OCI-M2 (cell line): ENCODE data around the gene SNRNP40.
"Not testable (repeated sequence)": the region's sequence is repeated elsewhere in the genome, so short reads cannot be mapped to it uniquely, and the experiment has no call there.

Experiments
- DNase-seq: peaks from one replicate; lab custom pipeline; 2025; ENCODE audit not compliant: unreplicated experiment; lab: John Stamatoyannopoulos, UW

SNRNP40 gene

GRCh38 chr1:31287791-31288190 lies 8.8 kb downstream of the SNRNP40 start:
- DNase-seq = not testable (repeated sequence)

DNA sequence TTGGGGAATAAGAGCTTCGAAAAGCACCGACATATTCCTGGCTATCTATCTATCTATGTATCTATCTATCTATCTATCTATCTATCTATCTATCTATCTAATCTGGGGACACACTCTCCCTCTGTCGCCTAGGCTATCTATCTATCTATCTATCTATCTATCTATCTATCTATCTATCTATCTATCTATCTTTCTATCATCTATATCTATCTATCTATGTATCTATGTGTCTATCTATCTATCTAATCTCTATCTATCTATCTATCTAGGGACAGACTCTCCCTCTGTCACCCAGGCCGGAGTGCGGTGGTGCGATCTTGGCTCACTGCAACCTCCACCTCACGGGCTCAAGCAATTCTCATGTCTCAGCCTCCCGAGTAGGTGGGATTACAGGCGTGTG lies 14.2 kb downstream of the SNRNP40 start:
- not testable (repeated sequence) for DNase-seq

GRCh38 chr1:31273619-31274018 lies 23.0 kb downstream of the SNRNP40 start:
- DNase-seq = no peak

GRCh38 chr1:31272369-31272768 lies 24.2 kb downstream of the SNRNP40 start:
- DNase-seq = no peak

GRCh38 chr1:31266547-31266946 lies 30.0 kb downstream of the SNRNP40 start:
- DNase-seq = no peak

- no peak for DNase-seq
These were observed 31.7 kb downstream of the SNRNP40 start for GRCh38 chr1:31264790-31265386.

DNA sequence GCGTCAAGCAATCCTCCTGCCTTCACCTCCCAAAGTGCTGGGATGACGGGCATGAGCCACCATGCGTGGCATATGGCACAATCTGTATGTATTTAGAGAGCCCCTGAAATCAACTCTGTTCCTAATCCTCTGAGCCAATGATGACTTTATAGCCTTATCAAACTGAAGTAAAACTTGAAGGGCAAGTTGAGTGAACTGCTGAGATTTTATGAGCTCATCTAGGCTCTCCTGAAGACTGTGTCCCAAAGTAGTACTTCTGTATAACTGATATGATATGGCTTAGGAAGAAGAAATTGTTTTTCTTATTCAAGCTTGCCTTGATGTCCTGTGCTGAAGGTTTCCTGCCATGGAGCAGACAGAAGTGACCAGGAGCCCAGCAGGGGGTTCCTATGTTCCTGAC lies 33.2 kb downstream of the SNRNP40 start:
- no peak for DNase-seq

DNA sequence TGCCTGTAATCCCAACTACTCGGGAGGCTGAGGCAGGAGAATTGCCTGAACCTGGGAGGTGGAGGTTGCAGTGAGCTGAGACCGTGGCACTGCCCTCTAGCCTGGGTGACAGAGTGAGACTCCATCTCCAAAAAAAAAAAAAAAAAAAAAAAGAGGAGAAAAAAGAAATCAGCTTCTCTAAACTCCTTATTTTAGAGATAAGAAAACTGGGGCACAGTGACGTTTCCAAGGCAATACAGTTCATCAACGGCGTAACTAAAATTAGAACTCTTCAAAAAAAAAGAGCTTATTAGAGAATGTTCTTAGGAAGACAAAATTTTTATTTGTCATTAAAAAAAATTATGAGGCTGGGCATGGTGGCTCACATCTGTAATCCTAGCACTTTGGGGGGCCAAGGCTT lies 34.2 kb downstream of the SNRNP40 start:
- not testable (repeated sequence) for DNase-seq

DNA sequence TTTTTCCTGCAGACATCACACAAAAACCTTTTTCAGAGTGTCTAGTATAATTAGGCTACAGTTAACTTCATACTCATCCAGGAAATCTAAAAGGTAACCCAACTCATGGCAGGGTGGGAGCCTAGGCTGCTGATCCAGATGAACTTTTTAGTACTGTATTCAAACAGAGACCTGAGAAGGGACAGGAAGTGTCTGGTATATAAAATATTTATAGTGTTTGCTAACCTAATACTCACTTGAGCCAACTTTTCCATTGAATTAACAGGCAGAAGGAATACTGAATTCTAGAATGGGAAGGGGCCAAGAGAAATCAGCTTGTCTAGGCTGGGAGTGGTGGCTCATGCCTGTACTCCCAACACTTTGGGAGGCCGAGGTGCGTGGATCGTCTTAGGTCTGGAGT lies 34.7 kb downstream of the SNRNP40 start:
- DNase-seq = no peak

DNA sequence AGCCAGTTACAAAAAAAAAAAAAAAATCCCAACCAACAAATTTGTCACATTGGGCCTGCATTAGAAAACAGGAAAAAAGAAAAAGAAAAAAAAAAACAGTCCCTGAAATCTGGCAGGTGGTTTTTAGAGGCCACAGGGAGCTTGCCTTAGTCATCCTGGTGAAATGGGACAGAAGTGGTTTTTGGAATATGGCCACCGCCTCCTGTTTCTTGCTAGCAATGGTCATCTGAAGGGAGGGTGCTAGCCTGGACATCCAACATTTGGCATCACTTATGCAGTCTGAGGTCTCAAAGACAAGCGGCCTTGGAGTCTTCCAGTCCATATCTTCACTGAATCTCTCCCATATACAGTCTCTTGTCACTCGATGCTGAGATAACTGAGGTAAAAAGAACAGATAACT lies 36.8 kb downstream of the SNRNP40 start:
- no peak for DNase-seq

DNA sequence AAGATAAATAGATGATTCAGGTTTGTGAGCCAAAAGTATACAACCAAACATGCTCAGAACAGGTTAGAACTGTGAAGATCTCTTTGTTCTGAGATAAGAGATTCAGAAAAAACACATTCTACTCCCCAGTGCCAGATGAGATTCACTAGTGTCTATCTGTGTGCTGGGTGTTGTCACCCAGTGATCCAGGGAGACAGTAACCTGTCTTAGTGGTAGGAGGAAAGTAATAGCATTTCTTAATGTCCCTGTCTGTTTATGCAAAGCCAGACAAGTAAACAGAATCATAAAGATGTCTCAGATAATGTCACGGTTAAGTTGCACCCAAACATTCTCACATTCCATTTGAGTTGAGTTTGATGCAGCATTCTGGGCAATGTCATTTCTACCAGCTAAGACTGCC lies 38.0 kb downstream of the SNRNP40 start:
- no peak for DNase-seq

DNA sequence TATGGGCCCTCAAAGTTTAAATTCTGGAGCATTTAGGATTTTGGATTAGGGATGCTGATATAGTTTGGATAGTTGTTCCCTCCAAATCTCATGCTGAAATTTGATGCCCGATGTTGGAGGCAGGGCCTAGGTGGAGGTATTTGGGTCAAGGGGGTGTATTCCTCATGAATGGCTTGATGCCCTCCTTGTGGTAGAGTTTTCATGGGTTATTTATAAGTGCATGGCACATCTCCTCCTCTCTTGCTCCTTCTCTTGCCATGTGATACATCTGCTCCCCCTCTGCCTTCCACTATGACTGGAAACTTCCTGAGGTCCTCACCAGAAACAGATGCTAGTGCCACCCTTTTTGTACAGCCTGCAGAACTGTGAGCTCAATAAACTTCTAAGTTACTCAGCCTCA lies 39.4 kb downstream of the SNRNP40 start:
- DNase-seq = no peak

DNA sequence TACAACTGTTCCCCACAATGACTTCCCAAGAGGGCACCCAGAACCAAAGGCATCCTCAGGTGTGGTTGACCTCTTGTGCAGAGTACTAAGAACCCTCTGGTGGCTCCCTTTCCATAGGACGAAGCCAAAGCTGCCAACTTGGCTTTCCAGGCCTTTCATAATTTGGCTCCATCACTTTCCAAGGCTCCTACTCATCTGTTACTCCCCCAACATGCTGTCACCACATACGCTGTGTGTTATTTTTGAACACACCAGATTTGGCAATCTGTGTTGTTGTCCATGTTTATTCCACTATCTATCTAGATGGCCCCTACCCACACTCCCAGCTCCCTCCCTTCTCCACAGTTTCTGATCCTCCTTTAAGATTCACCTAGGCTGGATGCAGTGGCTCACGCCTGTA lies 46.7 kb downstream of the SNRNP40 start:
- DNase-seq = no peak

- DNase-seq = no peak
These were observed 48.3 kb downstream of the SNRNP40 start for GRCh38 chr1:31248276-31248675.

DNA sequence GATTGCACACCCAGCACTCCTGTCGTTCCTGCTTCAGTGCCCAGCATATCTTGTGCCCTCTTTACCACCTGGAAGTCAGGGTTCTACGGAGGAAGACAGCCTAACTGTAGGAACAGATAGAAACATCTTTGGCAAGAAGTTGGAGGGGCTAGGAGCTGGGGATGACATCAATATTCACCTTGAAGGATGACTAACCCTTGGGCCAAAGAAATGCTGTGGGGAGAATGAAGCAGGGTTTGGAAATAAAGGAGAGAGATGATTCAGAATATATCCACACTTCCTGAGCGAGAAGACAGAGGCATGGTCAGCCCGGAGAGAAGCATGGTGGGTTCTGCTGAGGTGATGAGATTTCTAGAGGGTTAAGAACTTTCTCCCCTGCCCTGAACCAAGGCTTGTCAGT lies 52.3 kb downstream of the SNRNP40 start:
- DNase-seq = no peak

DNA sequence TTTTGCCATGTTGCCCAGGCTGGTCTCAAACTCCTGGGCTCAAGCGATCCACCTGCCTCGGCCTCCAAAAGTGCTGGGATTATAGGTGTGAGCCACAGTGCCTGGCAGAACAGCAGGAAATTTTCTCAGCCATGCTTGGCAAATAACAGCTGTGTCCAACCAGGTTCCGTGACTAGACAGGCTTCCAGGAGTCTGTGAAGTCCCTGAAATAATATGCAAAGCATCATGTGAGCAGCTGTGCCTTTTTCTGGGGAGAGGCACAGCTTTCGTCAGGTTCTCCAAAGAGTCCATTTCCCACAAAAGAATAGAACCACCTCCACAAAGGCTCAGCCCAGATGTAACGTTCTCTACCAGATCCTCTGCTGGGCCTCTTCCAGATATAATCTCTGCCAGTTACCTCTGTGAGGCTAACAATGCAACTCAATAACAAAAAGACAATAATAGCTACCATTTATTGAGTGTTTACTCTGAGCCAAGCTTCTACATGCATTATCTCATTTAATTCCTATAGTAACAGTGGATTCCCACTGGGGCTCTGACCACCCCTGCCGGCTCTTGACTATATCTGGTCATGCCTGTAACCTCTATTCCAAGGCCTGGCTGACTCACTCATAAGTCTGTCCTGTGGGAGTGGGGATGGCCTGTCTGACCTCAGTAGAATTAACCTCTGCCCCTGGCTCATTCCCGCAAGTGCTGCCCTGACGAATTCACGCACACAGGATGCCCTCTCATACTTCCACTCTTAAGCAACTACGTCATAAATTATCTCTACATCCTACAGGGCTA lies 52.9 kb downstream of the SNRNP40 start:
- DNase-seq = no peak

DNA sequence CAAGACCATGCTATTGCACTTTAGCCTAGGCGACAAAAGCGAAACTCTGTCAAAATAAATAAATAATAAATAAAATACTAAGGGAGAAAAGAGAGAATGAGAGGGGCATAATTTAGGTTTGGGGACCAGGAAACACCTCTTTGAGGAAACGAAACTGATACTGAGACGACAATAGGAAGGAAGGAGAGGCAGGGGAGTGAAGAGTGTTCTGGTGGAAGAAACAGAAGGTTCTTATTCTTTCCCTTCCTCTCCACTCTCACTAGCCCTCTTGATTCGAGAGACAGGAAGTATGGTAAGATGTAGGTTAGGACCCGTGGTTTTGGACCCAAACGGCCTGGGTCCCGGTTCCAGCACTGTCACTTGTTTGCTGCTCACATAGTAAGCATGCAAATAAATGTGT lies 55.3 kb downstream of the SNRNP40 start:
- DNase-seq = no peak

DNA sequence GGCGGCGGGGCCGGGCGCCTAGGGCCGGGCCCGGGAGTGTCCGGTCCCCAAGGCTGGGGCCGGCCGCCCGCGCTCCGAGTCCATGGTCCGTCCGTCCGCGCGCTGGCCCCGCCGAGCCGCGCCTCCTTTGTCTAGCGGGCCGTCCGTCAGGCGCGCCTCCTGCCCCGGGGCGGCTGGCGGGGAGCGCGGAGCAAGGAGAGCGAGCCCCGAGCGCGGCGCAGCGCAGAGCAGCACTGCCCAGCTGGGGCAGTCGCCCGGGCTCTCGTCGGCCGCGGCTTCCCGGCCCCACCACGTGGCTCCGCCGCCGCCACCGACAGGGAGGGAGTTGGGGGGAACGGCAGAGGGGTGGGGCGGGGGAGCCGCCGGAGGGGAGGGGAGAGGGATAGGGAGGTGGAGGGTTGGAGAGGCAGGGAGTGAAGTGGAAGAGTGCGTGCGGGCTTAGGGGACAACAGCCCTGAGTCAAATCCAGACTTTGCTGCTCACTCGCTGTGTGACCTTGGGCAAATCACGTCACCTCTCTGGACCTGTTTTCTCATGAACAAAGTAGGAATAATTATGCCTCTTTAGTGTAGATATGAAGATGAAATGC lies 56.8 kb downstream of the SNRNP40 start, which contains the start of gene NKAIN1:
NKAIN1 (minus strand) TSS at position 235 of the 589 bp plus-strand sequence. CDS start 340 bp downstream, outside the sequence.
- no peak for DNase-seq

DNA sequence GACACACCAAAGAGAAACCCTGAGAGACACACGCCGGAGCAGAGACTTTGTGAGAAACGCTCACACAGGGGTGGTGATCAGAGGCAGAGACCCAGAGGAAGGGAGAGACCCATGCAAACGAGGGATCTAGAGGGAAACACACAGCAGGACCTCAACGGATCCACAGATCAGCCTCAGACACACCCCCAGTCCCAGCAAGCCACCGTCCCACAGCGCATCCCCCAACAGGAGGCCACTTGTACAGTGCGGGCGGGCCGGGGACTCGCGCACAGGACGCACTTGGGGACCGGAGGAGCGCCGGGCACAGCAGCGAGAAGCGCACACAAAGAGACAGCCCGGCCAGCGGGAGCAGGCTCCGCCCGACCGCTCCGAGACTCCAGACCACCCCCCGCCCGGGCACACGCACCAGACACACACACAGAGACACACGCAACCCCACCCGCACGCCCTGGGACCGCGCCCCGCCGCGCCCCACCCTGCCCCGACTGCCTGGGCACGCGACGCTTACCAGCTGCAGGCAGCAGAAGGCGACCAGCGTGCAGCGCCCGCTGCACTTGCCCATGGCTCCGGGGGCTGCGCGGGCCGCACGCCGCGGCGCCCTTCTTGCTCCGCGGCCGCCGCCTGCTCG lies 57.5 kb downstream of the SNRNP40 start:
- no peak for DNase-seq

GRCh38 chr1:31238612-31238985 lies 58.0 kb downstream of the SNRNP40 start:
- DNase-seq = no peak

GRCh38 chr1:31234870-31235269 lies 61.7 kb downstream of the SNRNP40 start:
- DNase-seq = no peak
